Inflammatory macrophage treated with lipopolysaccharide for 4 hours (primary cell): ENCODE data around the gene GNL2.
"Not testable (repeated sequence)": the region's sequence is repeated elsewhere in the genome, so short reads cannot be mapped to it uniquely, and the experiment has no call there.

Experiments
- DNase-seq: peaks from one replicate; pipeline ENCODE4 v3.0.0-alpha.2; 2020

The GNL2 gene

GRCh38 chr1:37606481-37607263, 10.9 kb upstream of the GNL2 start:
- DNase-seq = peak; percentile 74

- no peak for DNase-seq
These were observed 10.2 kb upstream of the GNL2 start for GRCh38 chr1:37605806-37606474.

GRCh38 chr1:37605061-37605650, 9.4 kb upstream of the GNL2 start:
- no peak for DNase-seq

GRCh38 chr1:37602750-37603694, 7.3 kb upstream of the GNL2 start:
- DNase-seq = peak; percentile 18

GRCh38 chr1:37601441-37601840, 5.7 kb upstream of the GNL2 start:
- no peak for DNase-seq

GRCh38 chr1:37599940-37600339, 4.2 kb upstream of the GNL2 start:
- no peak for DNase-seq

GRCh38 chr1:37596182-37596667, 488 bp upstream of the GNL2 start:
- no peak for DNase-seq

GRCh38 chr1:37593726-37594125, 2.0 kb downstream of the GNL2 start:
- no peak for DNase-seq

GRCh38 chr1:37588939-37589338, 6.8 kb downstream of the GNL2 start:
- DNase-seq = no peak

GRCh38 chr1:37584544-37584943, 11.2 kb downstream of the GNL2 start:
- DNase-seq = not testable (repeated sequence)

GRCh38 chr1:37575692-37576091, 20.0 kb downstream of the GNL2 start:
- no peak for DNase-seq

GRCh38 chr1:37574834-37575480, 20.8 kb downstream of the GNL2 start:
- DNase-seq = no peak

- no peak for DNase-seq
These were observed 25.0 kb downstream of the GNL2 start for GRCh38 chr1:37570528-37571334.

GRCh38 chr1:37567023-37567422, 28.7 kb downstream of the GNL2 start:
- DNase-seq = no peak

GRCh38 chr1:37564892-37565291, 30.8 kb downstream of the GNL2 start:
- no peak for DNase-seq

GRCh38 chr1:37562984-37563383, 32.8 kb downstream of the GNL2 start:
- no peak for DNase-seq

- DNase-seq = no peak
These were observed 34.3 kb downstream of the GNL2 start for GRCh38 chr1:37561133-37562132.

- DNase-seq = no peak
These were observed 35.2 kb downstream of the GNL2 start for GRCh38 chr1:37560401-37561132.

GRCh38 chr1:37559957-37560379, 35.8 kb downstream of the GNL2 start:
- not testable (repeated sequence) for DNase-seq
